D721Med (cell line): ENCODE data around the gene C1QTNF9B.

Source experiments
- DNase-seq: peaks from one replicate; pipeline ENCODE4 v3.0.0; 2011; ENCODE audit warnings: low spot score; ENCODE audit not compliant: insufficient read length
- FAIRE-seq: peaks from 2 replicates; lab custom pipeline; 2011; peaks lifted over from hg19 to GRCh38; lab: Jason Lieb, UNC
- CTCF ChIP-seq: IDR thresholded peaks from 2 replicates; pipeline ENCODE4 v1.5.1; 2012; ENCODE audit warnings: mild to moderate bottlenecking, control low read depth; ENCODE audit not compliant: insufficient read depth; ENCODE audit errors: missing control alignments

The C1QTNF9B gene

GRCh38 chr13:23845105-23845725, 52.1 kb downstream of the C1QTNF9B start:
- no peak for FAIRE-seq
- TF ChIP-seq CTCF: no peak
- DNase-seq: no peak

GRCh38 chr13:23844132-23844531, 53.2 kb downstream of the C1QTNF9B start:
- no peak for TF ChIP-seq CTCF
- FAIRE-seq: no peak
- DNase-seq: no peak

GRCh38 chr13:23843436-23843835, 53.9 kb downstream of the C1QTNF9B start:
- DNase-seq (no peak), FAIRE-seq (no peak)
- no peak for TF ChIP-seq CTCF

- DNase-seq (no peak), FAIRE-seq (no peak)
- no peak for TF ChIP-seq CTCF
These were observed 54.9 kb downstream of the C1QTNF9B start for GRCh38 chr13:23842406-23842805.
